Subcutaneous adipose tissue (tissue), 4 donors: ENCODE measurements around the gene OR51B2. TPM values are rescaled to one million over a fixed set of nuclear protein-coding genes. Genes with fewer than 3 reads are reported as not detected.

Experiments
- CTCF ChIP-seq: fragments of 450-650 bp; IDR thresholded peaks from one replicate; pipeline ENCODE4 v1.5.1; 2016; ENCODE audit warnings: low read depth, mild to moderate bottlenecking, control low read depth, antibody characterized with exemption, moderate library complexity
- total RNA-seq, 4 donors: library from RNA; depleted of rRNA; stranded (reverse); fragments of >200 nt; gene quantifications; one replicate each; pipeline ENCODE4 v1.1.0, GENCODE V29; 2016

OR51B2 gene
- total RNA-seq, 4 donors from 2014 or later: not detected

- TF ChIP-seq CTCF: no peak
These were observed 20.5 kb downstream of the OR51B2 start for GRCh38 chr11:5303626-5304025.

- TF ChIP-seq CTCF: no peak
These were observed 22.3 kb downstream of the OR51B2 start, which contains the start of gene OR51B4 for GRCh38 chr11:5301846-5302245. Gene OR51B4 (minus strand): TSS chr11:5301946. CDS start chr11:5301946, 0 bp downstream.

GRCh38 chr11:5300251-5300650 lies 23.8 kb downstream of the OR51B2 start:
- no peak for TF ChIP-seq CTCF

- no peak for TF ChIP-seq CTCF
These were observed 25.6 kb downstream of the OR51B2 start for GRCh38 chr11:5298451-5298850.

- no peak for TF ChIP-seq CTCF
These were observed 26.3 kb downstream of the OR51B2 start for GRCh38 chr11:5297721-5298323.

GRCh38 chr11:5293028-5293427 lies 31.1 kb downstream of the OR51B2 start:
- no peak for TF ChIP-seq CTCF

- TF ChIP-seq CTCF: no peak
These were observed 32.8 kb downstream of the OR51B2 start for GRCh38 chr11:5291207-5291838.
